SK-N-SH (cell line): Measurements from ENCODE around the gene PKNOX1.
"Not testable (repeated sequence)": the region's sequence is repeated elsewhere in the genome, so short reads cannot be mapped to it uniquely, and the experiment has no call there.

ENCODE experiments used
- CTCF ChIP-seq: fragments of 200-600 bp; sonication (generic); IDR thresholded peaks from 2 replicates; pipeline ENCODE4 v1.6.1; 2017; ENCODE audit warnings: antibody characterized with exemption, mild to moderate bottlenecking, moderate library complexity
- FOSL2 ChIP-seq: IDR thresholded peaks from 2 replicates; pipeline ENCODE4 v1.4.0; 2012; ENCODE audit warnings: low read depth, mild to moderate bottlenecking, moderate library complexity, borderline replicate concordance
- ZBTB33 ChIP-seq: IDR thresholded peaks from 2 replicates; pipeline ENCODE4 v1.4.0; 2012; ENCODE audit warnings: low read depth, borderline replicate concordance

DNA sequence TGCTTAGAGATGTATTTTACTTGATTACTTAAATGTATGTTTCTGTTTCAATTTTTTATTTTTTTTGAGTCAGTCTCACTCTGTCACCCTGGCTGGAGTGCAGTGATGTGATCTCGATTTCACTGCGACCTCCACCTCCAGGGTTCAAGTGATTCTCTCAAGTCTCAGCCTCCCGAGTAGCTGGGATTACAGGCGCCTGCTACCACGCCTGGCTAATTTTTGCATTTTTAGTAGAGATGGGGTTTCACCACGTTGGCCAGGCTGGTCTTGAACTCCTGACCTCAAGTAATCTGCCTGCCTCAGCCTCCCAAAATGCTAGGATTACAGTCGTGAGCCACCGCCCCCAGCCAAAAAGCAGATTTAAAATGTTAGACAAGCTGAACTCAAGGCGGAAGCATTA, 15.0 kb downstream of the PKNOX1 start:
- TF ChIP-seq CTCF, ZBTB33, FOSL2: not testable (repeated sequence)
